Mucosa of rectum (tissue), 2 donors: Measurements from ENCODE around the gene MLH1.
"Not testable (repeated sequence)": the region's sequence is repeated elsewhere in the genome, so short reads cannot be mapped to it uniquely, and the experiment has no call there.

ENCODE experiments used
- H3K27ac ChIP-seq, 2 donors: one replicate each; pipeline ENCODE4 v1.7.0; 2013; ENCODE audit warnings: inconsistent platforms in 2 of 2, low read depth in 2 of 2, low read length in 2 of 2
- H3K27me3 ChIP-seq, 2 donors: one replicate each; pipeline ENCODE4 v1.7.0; 2013; ENCODE audit warnings: low read length in 2 of 2; ENCODE audit not compliant: control insufficient read depth in 2 of 2, insufficient read depth in 2 of 2
- H3K36me3 ChIP-seq, 2 donors: one replicate each; pipeline ENCODE4 v1.7.0; 2013; ENCODE audit warnings: low read length in 2 of 2; ENCODE audit not compliant: control insufficient read depth in 2 of 2, insufficient read depth in 2 of 2
- H3K4me1 ChIP-seq, 2 donors: one replicate each; pipeline ENCODE4 v1.7.0; 2013; ENCODE audit warnings: low read length in 2 of 2, mild to moderate bottlenecking in 1 of 2; ENCODE audit not compliant: control insufficient read depth in 2 of 2, insufficient read depth in 2 of 2
- H3K4me3 ChIP-seq, 2 donors: one replicate each; pipeline ENCODE4 v1.7.0; 2013; ENCODE audit warnings: low read length in 2 of 2
- H3K9ac ChIP-seq, 2 donors: one replicate each; pipeline ENCODE4 v1.7.0; 2013; ENCODE audit warnings: low read length in 2 of 2, low read depth in 1 of 2, mild to moderate bottlenecking in 1 of 2
- H3K9me3 ChIP-seq, 2 donors: one replicate each; pipeline ENCODE4 v1.7.0; 2013; ENCODE audit warnings: low read length in 2 of 2; ENCODE audit not compliant: control insufficient read depth in 2 of 2
- donor health status: healthy.
- donor health status: Normal muscosa, but diverticular disease.

MLH1 gene

GRCh38 chr3:37053753-37054152, 60.4 kb downstream of the MLH1 start:
- Histone ChIP-seq H3K4me3 (no peak overlapping the region), H3K4me1 (peaks cover 0 to 8% of the 10 kb centered on the region in 2 donors), H3K27me3 (no peaks in the 10 kb centered on the region), H3K27ac (peak overlapping the region in 1 of 2 donors; percentile 31), H3K9ac (no peak overlapping the region), H3K9me3 (no peaks in the 10 kb centered on the region), H3K36me3 (peaks cover 46 to 66% of the 10 kb centered on the region in 2 donors)

DNA sequence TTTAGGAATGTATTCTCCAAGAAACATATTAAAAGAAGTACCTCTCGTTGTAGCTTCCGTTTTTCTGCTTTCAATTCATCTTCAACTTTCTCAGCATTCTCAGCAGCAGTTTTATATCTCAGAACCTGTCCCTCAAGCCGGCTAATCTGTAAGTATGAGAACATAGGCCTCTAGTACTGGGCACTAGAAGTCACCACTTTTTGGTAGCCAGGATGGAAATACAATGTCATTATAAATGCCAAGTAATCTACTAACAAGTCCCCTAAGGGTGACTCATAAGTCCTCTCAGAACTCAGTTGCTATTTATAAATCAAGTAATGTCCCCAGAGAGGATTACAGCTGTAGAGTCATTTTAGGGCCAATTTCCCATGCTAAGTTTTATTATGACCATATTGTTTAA, 61.1 kb downstream of the MLH1 start:
- no peak overlapping the region for H3K4me3 ChIP-seq
- H3K9ac ChIP-seq = no peak overlapping the region
- peaks cover 42 to 61% of the 10 kb centered on the region in 2 donors for H3K36me3 ChIP-seq
- no peaks in the 10 kb centered on the region for H3K27me3 ChIP-seq
- peaks cover 0 to 8% of the 10 kb centered on the region in 2 donors for H3K4me1 ChIP-seq
- no peaks in the 10 kb centered on the region for H3K9me3 ChIP-seq
- H3K27ac ChIP-seq = peak overlapping the region in 1 of 2 donors; percentile 31

DNA sequence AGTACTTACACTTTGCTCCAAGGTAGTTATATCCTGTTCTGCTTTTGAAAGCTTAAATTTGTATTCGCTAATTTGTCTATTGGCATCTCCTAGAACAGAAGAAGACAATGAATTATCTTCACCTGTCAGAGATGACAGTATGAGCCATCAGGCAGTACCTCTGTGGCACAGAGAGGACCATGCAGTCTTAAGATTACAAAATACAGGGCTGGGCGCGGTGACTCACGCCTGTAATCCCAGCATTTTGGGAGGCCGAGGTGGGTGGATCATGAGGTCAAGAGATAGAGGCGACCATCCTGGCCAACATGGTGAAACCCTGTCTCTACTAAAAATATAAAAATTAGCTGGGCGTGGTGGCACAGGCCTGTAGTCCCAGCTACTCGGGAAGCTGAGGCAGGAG, 61.8 kb downstream of the MLH1 start:
- Histone ChIP-seq H3K36me3 (peaks cover 37 to 54% of the 10 kb centered on the region in 2 donors), H3K27ac (peak overlapping the region in 1 of 2 donors; percentile 31)
- not testable (repeated sequence) for H3K4me3 ChIP-seq

DNA sequence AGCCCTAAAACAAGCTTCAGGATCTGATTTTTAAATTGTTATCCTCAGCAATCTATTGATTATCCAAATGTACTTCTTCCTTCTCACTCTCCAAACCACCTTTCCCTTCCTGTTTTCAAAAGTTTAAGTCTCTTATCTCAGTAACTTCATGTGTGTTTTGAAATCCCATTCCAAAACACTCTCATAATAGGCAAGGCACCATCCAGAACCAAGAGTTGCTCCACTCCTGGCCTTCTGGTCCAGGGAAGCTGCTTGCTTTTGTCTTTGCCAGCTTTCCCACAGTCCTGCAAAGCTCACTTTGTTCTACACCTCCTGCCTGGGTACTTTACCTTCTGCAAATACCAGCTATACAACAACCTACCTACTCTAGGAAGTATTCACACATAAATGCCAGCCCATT, 63.5 kb downstream of the MLH1 start:
- no peak overlapping the region for H3K27ac ChIP-seq
- no peaks in the 10 kb centered on the region for H3K9me3 ChIP-seq
- H3K4me1 ChIP-seq = peaks cover 0 to 8% of the 10 kb centered on the region in 2 donors
- H3K9ac ChIP-seq = no peak overlapping the region
- peaks cover 33 to 49% of the 10 kb centered on the region in 2 donors for H3K36me3 ChIP-seq
- no peak overlapping the region for H3K4me3 ChIP-seq
- H3K27me3 ChIP-seq = no peaks in the 10 kb centered on the region

More for the DNA sequence above, 61.8 kb downstream of the MLH1 start:
- H3K9me3 ChIP-seq, H3K4me1 ChIP-seq, H3K27me3 ChIP-seq, H3K9ac ChIP-seq: not testable (repeated sequence)

DNA sequence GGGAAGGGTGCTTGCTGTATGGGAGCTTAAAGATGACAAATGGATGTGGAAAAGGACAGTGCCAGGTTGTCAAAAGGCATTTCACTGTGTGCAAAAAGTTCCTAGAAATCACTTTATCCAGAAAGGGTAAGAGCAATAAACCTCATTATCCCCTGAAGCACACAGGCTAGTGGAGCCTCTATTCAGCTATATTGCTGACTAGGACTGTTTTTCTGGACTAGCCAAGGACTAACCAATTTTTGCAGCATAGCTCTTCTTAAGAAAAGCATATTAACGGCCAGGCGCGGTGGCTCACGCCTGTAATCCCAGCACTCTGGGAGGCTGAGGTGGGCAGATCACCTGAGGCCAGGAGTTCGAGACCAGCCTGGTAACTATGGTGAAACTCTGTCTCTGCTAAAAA, 64.8 kb downstream of the MLH1 start:
- Histone ChIP-seq H3K27me3 (no peaks in the 10 kb centered on the region), H3K36me3 (peaks cover 41 to 46% of the 10 kb centered on the region in 2 donors), H3K9ac (no peak overlapping the region), H3K4me1 (peaks cover 0 to 8% of the 10 kb centered on the region in 2 donors), H3K27ac (no peak overlapping the region), H3K4me3 (no peak overlapping the region), H3K9me3 (no peaks in the 10 kb centered on the region)

- Histone ChIP-seq H3K4me1 (no peaks in the 10 kb centered on the region), H3K27me3 (no peaks in the 10 kb centered on the region), H3K27ac (no peak overlapping the region), H3K9ac (no peak overlapping the region), H3K9me3 (no peaks in the 10 kb centered on the region), H3K36me3 (peaks cover 47 to 54% of the 10 kb centered on the region in 2 donors), H3K4me3 (no peak overlapping the region)
Measured at GRCh38 chr3:37064747-37065146, 71.4 kb downstream of the MLH1 start.

DNA sequence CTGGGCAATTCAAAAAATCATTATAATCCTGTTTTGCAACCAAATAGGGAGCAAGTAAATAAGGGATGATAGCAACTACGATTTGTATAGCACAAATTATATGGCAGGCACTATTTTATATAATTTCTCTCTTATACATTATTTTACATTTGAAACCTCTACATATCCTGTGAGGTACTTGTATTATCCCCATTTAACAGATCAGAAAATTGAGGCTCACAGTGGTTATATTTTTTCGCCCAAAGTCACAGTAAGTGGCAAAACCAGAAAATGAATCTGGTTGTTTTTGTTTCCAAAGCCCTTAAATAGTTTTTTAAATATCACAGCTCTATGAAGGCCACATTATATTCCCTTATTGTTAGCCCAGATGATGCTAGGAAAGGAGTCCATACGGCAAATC, 74.3 kb downstream of the MLH1 start:
- Histone ChIP-seq H3K9ac (no peak overlapping the region), H3K36me3 (peaks cover 47 to 48% of the 10 kb centered on the region in 2 donors), H3K27me3 (no peaks in the 10 kb centered on the region), H3K4me1 (no peaks in the 10 kb centered on the region), H3K9me3 (no peaks in the 10 kb centered on the region), H3K27ac (no peak overlapping the region), H3K4me3 (no peak overlapping the region)

DNA sequence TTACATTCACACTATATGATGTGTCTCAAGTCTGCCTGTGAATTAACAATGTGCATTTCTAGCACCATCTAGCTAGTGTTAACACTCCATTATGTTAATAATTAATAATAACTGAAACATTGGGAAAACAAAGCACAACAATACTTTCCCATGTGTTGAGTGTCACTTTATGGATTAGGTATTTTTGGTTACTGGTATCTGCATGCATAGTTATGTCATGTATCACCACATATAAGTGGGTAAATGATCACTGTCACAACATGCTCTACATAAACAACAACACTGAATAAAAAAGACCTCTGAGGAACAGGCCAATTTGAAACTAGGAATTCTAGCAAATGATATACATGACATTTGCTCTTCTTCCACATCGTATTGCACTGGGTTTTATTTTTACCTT, 74.7 kb downstream of the MLH1 start:
- Histone ChIP-seq H3K27me3 (no peaks in the 10 kb centered on the region), H3K9ac (no peak overlapping the region), H3K9me3 (no peaks in the 10 kb centered on the region), H3K27ac (no peak overlapping the region), H3K36me3 (peaks cover 43 to 44% of the 10 kb centered on the region in 2 donors), H3K4me1 (peaks cover 0 to 3% of the 10 kb centered on the region in 2 donors), H3K4me3 (no peak overlapping the region)

- no peak overlapping the region for H3K27ac ChIP-seq
Measured at GRCh38 chr3:37071921-37072320, 78.6 kb downstream of the MLH1 start.

GRCh38 chr3:37072892-37073291, 79.6 kb downstream of the MLH1 start:
- Histone ChIP-seq H3K4me3 (no peak overlapping the region), H3K9me3 (no peaks in the 10 kb centered on the region), H3K36me3 (peaks cover 32 to 35% of the 10 kb centered on the region in 2 donors), H3K27me3 (no peaks in the 10 kb centered on the region), H3K9ac (no peak overlapping the region), H3K27ac (no peak overlapping the region), H3K4me1 (peaks cover 0 to 3% of the 10 kb centered on the region in 2 donors)

More at GRCh38 chr3:37071921-37072320, 78.6 kb downstream of the MLH1 start:
- Histone ChIP-seq H3K36me3 (peaks cover 31 to 37% of the 10 kb centered on the region in 2 donors), H3K4me3 (no peak overlapping the region), H3K4me1 (peaks cover 0 to 3% of the 10 kb centered on the region in 2 donors), H3K27me3 (no peaks in the 10 kb centered on the region), H3K9me3 (no peaks in the 10 kb centered on the region), H3K9ac (no peak overlapping the region)

DNA sequence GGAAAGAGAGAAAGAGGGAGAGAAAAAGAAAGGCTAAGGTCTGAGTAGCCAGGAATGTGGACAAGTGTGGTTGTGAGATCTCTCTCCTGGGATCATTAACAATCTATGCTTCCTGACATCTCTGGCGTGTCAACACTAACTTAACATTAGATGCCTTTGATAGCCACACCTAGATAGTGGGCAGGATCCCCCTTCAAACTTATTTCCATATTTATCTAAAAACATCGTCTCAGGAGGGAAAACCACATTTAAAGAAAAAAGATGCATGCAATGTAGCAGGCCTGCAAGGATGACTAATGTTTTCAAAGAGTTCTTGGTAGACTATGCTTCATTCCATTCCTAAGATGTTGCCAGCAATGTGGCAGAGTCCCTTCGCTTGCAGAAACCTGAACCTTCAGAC, 80.9 kb downstream of the MLH1 start:
- no peaks in the 10 kb centered on the region for H3K27me3 ChIP-seq
- H3K27ac ChIP-seq = no peak overlapping the region
- H3K4me1 ChIP-seq = peaks cover 0 to 3% of the 10 kb centered on the region in 2 donors
- no peak overlapping the region for H3K4me3 ChIP-seq
- H3K9ac ChIP-seq = no peak overlapping the region
- H3K9me3 ChIP-seq = no peaks in the 10 kb centered on the region
- H3K36me3 ChIP-seq = peaks cover 30 to 32% of the 10 kb centered on the region in 2 donors
